ENCODE data around the gene SLC30A9.
A peak's percentile ranks its signal among the peaks of the same experiment; 100 is the strongest.

SLC30A9 gene

GRCh38 chr4:41981456-41981855 is 8.9 kb upstream of the SLC30A9 start, which contains the start of gene DCAF4L1:
TSS of gene DCAF4L1 (plus strand) at chr4:41981756. CDS start at chr4:41981793, 37 bp downstream.
- H3K4me3 ChIP-seq (ENCODE audit: low read length), result no peak within 1 kb of the TSS
- H3K9ac ChIP-seq (ENCODE audit: low read length), result no peak within 1 kb of the TSS
- no peak within 1 kb of the TSS for H3K27ac ChIP-seq (ENCODE audit: low read depth, low read length)
- no peaks in the 10 kb centered on the region for H3K36me3 ChIP-seq (ENCODE audit: control insufficient read depth, insufficient read depth, low read length)
- H3K27me3 ChIP-seq (ENCODE audit: control insufficient read depth, insufficient read depth, low read length), result no peaks in the 10 kb centered on the region
- no peaks in the 10 kb centered on the region for H3K4me1 ChIP-seq (ENCODE audit: control insufficient read depth, insufficient read depth, low read length)

GRCh38 chr4:41982716-41983115 is 7.6 kb upstream of the SLC30A9 start:
- Histone ChIP-seq H3K4me3 (ENCODE audit: low read length) (no peak overlapping the region), H3K4me1 (ENCODE audit: control insufficient read depth, insufficient read depth, low read length) (no peaks in the 10 kb centered on the region), H3K27ac (ENCODE audit: low read depth, low read length) (no peak overlapping the region), H3K27me3 (ENCODE audit: control insufficient read depth, insufficient read depth, low read length) (no peaks in the 10 kb centered on the region), H3K36me3 (ENCODE audit: control insufficient read depth, insufficient read depth, low read length) (no peaks in the 10 kb centered on the region), H3K9ac (ENCODE audit: low read length) (no peak overlapping the region)

- Histone ChIP-seq H3K27me3 (ENCODE audit: control insufficient read depth, insufficient read depth, low read length) (no peaks in the 10 kb centered on the region), H3K9ac (ENCODE audit: low read length) (no peak overlapping the region), H3K4me3 (ENCODE audit: low read length) (no peak overlapping the region), H3K36me3 (ENCODE audit: control insufficient read depth, insufficient read depth, low read length) (no peaks in the 10 kb centered on the region), H3K27ac (ENCODE audit: low read depth, low read length) (no peak overlapping the region), H3K4me1 (ENCODE audit: control insufficient read depth, insufficient read depth, low read length) (no peaks in the 10 kb centered on the region)
Measured at GRCh38 chr4:41985151-41985550, 5.2 kb upstream of the SLC30A9 start.

GRCh38 chr4:41989994-41990364 is 351 bp upstream of the SLC30A9 start:
- peak overlapping the region; percentile 86 for H3K4me3 ChIP-seq (ENCODE audit: low read length)
- no peaks in the 10 kb centered on the region for H3K27me3 ChIP-seq (ENCODE audit: control insufficient read depth, insufficient read depth, low read length)
- H3K36me3 ChIP-seq (ENCODE audit: control insufficient read depth, insufficient read depth, low read length), result no peaks in the 10 kb centered on the region
- peak overlapping the region; percentile 83 for H3K27ac ChIP-seq (ENCODE audit: low read depth, low read length)
- peaks cover 5% of the 10 kb centered on the region for H3K4me1 ChIP-seq (ENCODE audit: control insufficient read depth, insufficient read depth, low read length)
- peak overlapping the region; percentile 70 for H3K9ac ChIP-seq (ENCODE audit: low read length)

GRCh38 chr4:41991916-41992767 is 1.8 kb downstream of the SLC30A9 start:
- Histone ChIP-seq H3K4me1 (ENCODE audit: control insufficient read depth, insufficient read depth, low read length) (peaks cover 5% of the 10 kb centered on the region), H3K27ac (ENCODE audit: low read depth, low read length) (no peak overlapping the region), H3K9ac (ENCODE audit: low read length) (no peak overlapping the region), H3K4me3 (ENCODE audit: low read length) (no peak overlapping the region), H3K27me3 (ENCODE audit: control insufficient read depth, insufficient read depth, low read length) (no peaks in the 10 kb centered on the region), H3K36me3 (ENCODE audit: control insufficient read depth, insufficient read depth, low read length) (no peaks in the 10 kb centered on the region)

- Histone ChIP-seq H3K9ac (ENCODE audit: low read length) (no peak overlapping the region), H3K27me3 (ENCODE audit: control insufficient read depth, insufficient read depth, low read length) (no peaks in the 10 kb centered on the region), H3K4me3 (ENCODE audit: low read length) (no peak overlapping the region), H3K4me1 (ENCODE audit: control insufficient read depth, insufficient read depth, low read length) (peaks cover 5% of the 10 kb centered on the region), H3K27ac (ENCODE audit: low read depth, low read length) (no peak overlapping the region), H3K36me3 (ENCODE audit: control insufficient read depth, insufficient read depth, low read length) (no peaks in the 10 kb centered on the region)
Measured at GRCh38 chr4:41992967-41993857, 2.9 kb downstream of the SLC30A9 start.

GRCh38 chr4:41994461-41994985 is 4.2 kb downstream of the SLC30A9 start:
- no peaks in the 10 kb centered on the region for H3K36me3 ChIP-seq (ENCODE audit: control insufficient read depth, insufficient read depth, low read length)
- no peak overlapping the region for H3K27ac ChIP-seq (ENCODE audit: low read depth, low read length)
- no peak overlapping the region for H3K9ac ChIP-seq (ENCODE audit: low read length)
- no peaks in the 10 kb centered on the region for H3K27me3 ChIP-seq (ENCODE audit: control insufficient read depth, insufficient read depth, low read length)
- no peak overlapping the region for H3K4me3 ChIP-seq (ENCODE audit: low read length)
- peaks cover 7% of the 10 kb centered on the region for H3K4me1 ChIP-seq (ENCODE audit: control insufficient read depth, insufficient read depth, low read length)

- no peaks in the 10 kb centered on the region for H3K27me3 ChIP-seq (ENCODE audit: control insufficient read depth, insufficient read depth, low read length)
- H3K4me3 ChIP-seq (ENCODE audit: low read length), result no peak overlapping the region
- H3K9ac ChIP-seq (ENCODE audit: low read length), result no peak overlapping the region
- H3K27ac ChIP-seq (ENCODE audit: low read depth, low read length), result no peak overlapping the region
- H3K36me3 ChIP-seq (ENCODE audit: control insufficient read depth, insufficient read depth, low read length), result no peaks in the 10 kb centered on the region
- H3K4me1 ChIP-seq (ENCODE audit: control insufficient read depth, insufficient read depth, low read length), result peaks cover 2% of the 10 kb centered on the region
Measured at GRCh38 chr4:41998019-41998418, 7.7 kb downstream of the SLC30A9 start.

GRCh38 chr4:41999321-41999720 is 9.0 kb downstream of the SLC30A9 start:
- Histone ChIP-seq H3K27ac (ENCODE audit: low read depth, low read length) (no peak overlapping the region), H3K4me1 (ENCODE audit: control insufficient read depth, insufficient read depth, low read length) (peaks cover 2% of the 10 kb centered on the region), H3K36me3 (ENCODE audit: control insufficient read depth, insufficient read depth, low read length) (no peaks in the 10 kb centered on the region), H3K4me3 (ENCODE audit: low read length) (no peak overlapping the region), H3K9ac (ENCODE audit: low read length) (no peak overlapping the region), H3K27me3 (ENCODE audit: control insufficient read depth, insufficient read depth, low read length) (no peaks in the 10 kb centered on the region)

- no peak overlapping the region for H3K27ac ChIP-seq (ENCODE audit: low read depth, low read length)
- no peak overlapping the region for H3K9ac ChIP-seq (ENCODE audit: low read length)
- no peaks in the 10 kb centered on the region for H3K27me3 ChIP-seq (ENCODE audit: control insufficient read depth, insufficient read depth, low read length)
Measured at GRCh38 chr4:42008011-42008786, 17.9 kb downstream of the SLC30A9 start.

GRCh38 chr4:42015438-42015837 is 25.1 kb downstream of the SLC30A9 start:
- Histone ChIP-seq H3K27ac (ENCODE audit: low read depth, low read length) (no peak overlapping the region), H3K4me1 (ENCODE audit: control insufficient read depth, insufficient read depth, low read length) (no peaks in the 10 kb centered on the region), H3K27me3 (ENCODE audit: control insufficient read depth, insufficient read depth, low read length) (no peaks in the 10 kb centered on the region), H3K4me3 (ENCODE audit: low read length) (no peak overlapping the region), H3K36me3 (ENCODE audit: control insufficient read depth, insufficient read depth, low read length) (no peaks in the 10 kb centered on the region), H3K9ac (ENCODE audit: low read length) (no peak overlapping the region)

More at GRCh38 chr4:42008011-42008786, 17.9 kb downstream of the SLC30A9 start:
- no peaks in the 10 kb centered on the region for H3K4me1 ChIP-seq (ENCODE audit: control insufficient read depth, insufficient read depth, low read length)
- peaks cover 2% of the 10 kb centered on the region for H3K36me3 ChIP-seq (ENCODE audit: control insufficient read depth, insufficient read depth, low read length)
- no peak overlapping the region for H3K4me3 ChIP-seq (ENCODE audit: low read length)

- Histone ChIP-seq H3K36me3 (ENCODE audit: control insufficient read depth, insufficient read depth, low read length) (no peaks in the 10 kb centered on the region), H3K27me3 (ENCODE audit: control insufficient read depth, insufficient read depth, low read length) (no peaks in the 10 kb centered on the region), H3K27ac (ENCODE audit: low read depth, low read length) (no peak overlapping the region), H3K4me1 (ENCODE audit: control insufficient read depth, insufficient read depth, low read length) (no peaks in the 10 kb centered on the region), H3K4me3 (ENCODE audit: low read length) (no peak overlapping the region), H3K9ac (ENCODE audit: low read length) (no peak overlapping the region)
Measured at GRCh38 chr4:42018451-42018850, 28.1 kb downstream of the SLC30A9 start.
